SK-N-SH (cell line): ENCODE results near the gene MTHFD2L.

Experiments
- EP300 ChIP-seq, 2 experiments: IDR thresholded peaks; 2 replicates each; pipeline versions ENCODE4 v1.4.0 to v1.6.1; 2012; ENCODE audit warnings: borderline replicate concordance in 1 of 2, low read depth in 1 of 2, low read length in 1 of 2
- FOXM1 ChIP-seq: IDR thresholded peaks from 2 replicates; pipeline ENCODE4 v1.4.0; 2012; ENCODE audit warnings: low read depth, mild to moderate bottlenecking
- RFX5 ChIP-seq: IDR thresholded peaks from 2 replicates; pipeline ENCODE4 v1.6.1; 2012; ENCODE audit warnings: mild to moderate bottlenecking, improper control_type of control experiment, low read length
- SIN3A ChIP-seq: IDR thresholded peaks from 2 replicates; pipeline ENCODE4 v1.6.1; 2012; ENCODE audit warnings: low read depth, mild to moderate bottlenecking, low read length, moderate library complexity, borderline replicate concordance
- SMC3 ChIP-seq: IDR thresholded peaks from 2 replicates; pipeline ENCODE4 v1.6.1; 2012; ENCODE audit warnings: low read depth, low read length, improper control_type of control experiment
- YY1 ChIP-seq: IDR thresholded peaks from 2 replicates; pipeline ENCODE4 v1.4.0; 2012; ENCODE audit warnings: low read depth, mild to moderate bottlenecking
- TF ChIP-seq, protein P1 (sequence below): fragments of 200-600 bp; sonication (generic); IDR thresholded peaks from 2 replicates; pipeline ENCODE4 v1.6.1; 2017; ENCODE audit warnings: antibody characterized with exemption, mild to moderate bottlenecking, moderate library complexity
- TF ChIP-seq, protein P2 (sequence below): IDR thresholded peaks from 2 replicates; pipeline ENCODE4 v1.4.0; 2012; ENCODE audit warnings: low read depth

DNA sequence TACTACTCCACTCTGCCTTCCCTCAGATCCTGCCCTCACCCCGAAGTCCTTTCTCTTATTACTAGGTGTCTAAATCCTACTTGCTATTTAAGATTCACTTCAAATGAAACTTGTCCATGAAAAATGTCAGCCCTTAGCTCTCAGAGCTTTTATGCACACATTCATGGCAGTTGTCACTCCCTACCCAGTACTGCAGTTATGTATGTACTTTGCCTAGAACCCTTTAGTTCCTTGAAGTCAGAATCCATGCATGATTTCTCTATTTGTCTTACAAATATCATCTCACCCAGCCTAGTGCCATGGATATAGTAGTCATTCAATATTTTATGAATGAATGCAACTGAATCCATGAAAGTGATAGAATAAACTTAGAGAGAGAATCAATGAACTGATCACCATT, 147.1 kb downstream of the MTHFD2L start:
- no peak for TF ChIP-seq SMC3
- TF ChIP-seq, protein P1, sequence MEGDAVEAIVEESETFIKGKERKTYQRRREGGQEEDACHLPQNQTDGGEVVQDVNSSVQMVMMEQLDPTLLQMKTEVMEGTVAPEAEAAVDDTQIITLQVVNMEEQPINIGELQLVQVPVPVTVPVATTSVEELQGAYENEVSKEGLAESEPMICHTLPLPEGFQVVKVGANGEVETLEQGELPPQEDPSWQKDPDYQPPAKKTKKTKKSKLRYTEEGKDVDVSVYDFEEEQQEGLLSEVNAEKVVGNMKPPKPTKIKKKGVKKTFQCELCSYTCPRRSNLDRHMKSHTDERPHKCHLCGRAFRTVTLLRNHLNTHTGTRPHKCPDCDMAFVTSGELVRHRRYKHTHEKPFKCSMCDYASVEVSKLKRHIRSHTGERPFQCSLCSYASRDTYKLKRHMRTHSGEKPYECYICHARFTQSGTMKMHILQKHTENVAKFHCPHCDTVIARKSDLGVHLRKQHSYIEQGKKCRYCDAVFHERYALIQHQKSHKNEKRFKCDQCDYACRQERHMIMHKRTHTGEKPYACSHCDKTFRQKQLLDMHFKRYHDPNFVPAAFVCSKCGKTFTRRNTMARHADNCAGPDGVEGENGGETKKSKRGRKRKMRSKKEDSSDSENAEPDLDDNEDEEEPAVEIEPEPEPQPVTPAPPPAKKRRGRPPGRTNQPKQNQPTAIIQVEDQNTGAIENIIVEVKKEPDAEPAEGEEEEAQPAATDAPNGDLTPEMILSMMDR = no peak
- TF ChIP-seq, protein P2, sequence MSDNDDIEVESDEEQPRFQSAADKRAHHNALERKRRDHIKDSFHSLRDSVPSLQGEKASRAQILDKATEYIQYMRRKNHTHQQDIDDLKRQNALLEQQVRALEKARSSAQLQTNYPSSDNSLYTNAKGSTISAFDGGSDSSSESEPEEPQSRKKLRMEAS = no peak
- TF ChIP-seq YY1 = no peak
- no peak for TF ChIP-seq FOXM1
- TF ChIP-seq SIN3A = no peak
- no peak for TF ChIP-seq EP300 (IDR thresholded peaks at IDR 0.05; ENCODE audit: borderline replicate concordance in 1 of 2, low read depth in 1 of 2, low read length in 1 of 2)
- TF ChIP-seq RFX5 = no peak
